H9 (cell line): ENCODE results near the gene KTN1. TPM values are rescaled to one million over a fixed set of nuclear protein-coding genes. Genes with fewer than 3 reads are reported as not detected.

Experiments used
- DNase-seq: peaks from one replicate; pipeline ENCODE4 v3.0.0-alpha.2; 2017
- H2AFZ ChIP-seq: one replicate; pipeline ENCODE4 v1.6.1; 2013; ENCODE audit warnings: mild to moderate bottlenecking, low read length, control low read depth, moderate library complexity
- H2AK5ac ChIP-seq: 2 replicates; pipeline ENCODE4 v1.6.1; 2013; ENCODE audit warnings: low read length, control low read depth, mixed read lengths; ENCODE audit not compliant: insufficient read length
- H2BK120ac ChIP-seq: one replicate; pipeline ENCODE4 v1.6.1; 2013; ENCODE audit warnings: low read depth, mild to moderate bottlenecking, low read length, control low read depth, inconsistent platforms; ENCODE audit not compliant: poor library complexity, severe bottlenecking
- H2BK12ac ChIP-seq: 2 replicates; pipeline ENCODE4 v1.6.1; 2013; ENCODE audit warnings: low read length, control low read depth, mixed read lengths, low read depth; ENCODE audit not compliant: insufficient read length
- H2BK15ac ChIP-seq: 2 replicates; pipeline ENCODE4 v1.6.1; 2013; ENCODE audit warnings: low read depth, low read length, control low read depth
- H2BK20ac ChIP-seq: one replicate; pipeline ENCODE4 v1.6.1; 2013; ENCODE audit warnings: low read depth, mild to moderate bottlenecking, low read length, control low read depth, inconsistent platforms; ENCODE audit not compliant: poor library complexity, severe bottlenecking
- H2BK5ac ChIP-seq: 2 replicates; pipeline ENCODE4 v1.6.1; 2013; ENCODE audit warnings: low read length, control low read depth, mixed read lengths; ENCODE audit not compliant: insufficient read length
- H3K14ac ChIP-seq: 2 replicates; pipeline ENCODE4 v1.6.1; 2013; ENCODE audit warnings: low read length, control low read depth; ENCODE audit not compliant: insufficient read depth
- H3K18ac ChIP-seq: 2 replicates; pipeline ENCODE4 v1.6.1; 2013; ENCODE audit warnings: low read depth, mild to moderate bottlenecking, mixed read lengths, low read length, control low read depth; ENCODE audit not compliant: insufficient read length
- H3K23ac ChIP-seq: 2 replicates; pipeline ENCODE4 v1.6.1; 2013; ENCODE audit warnings: low read length, control low read depth, mixed read lengths, low read depth; ENCODE audit not compliant: insufficient read length
- H3K23me2 ChIP-seq: 2 replicates; pipeline ENCODE4 v1.6.1; 2013; ENCODE audit warnings: low read depth, mild to moderate bottlenecking, mixed read lengths, low read length, control low read depth; ENCODE audit not compliant: insufficient read length, poor library complexity, severe bottlenecking
- H3K27ac ChIP-seq: 2 replicates; pipeline ENCODE4 v1.5.1; 2013; ENCODE audit warnings: low read length, control low read depth, mixed read lengths, low read depth; ENCODE audit not compliant: insufficient read length
- H3K27me3 ChIP-seq: 2 replicates; pipeline ENCODE4 v1.6.1; 2013; ENCODE audit warnings: low read length, control low read depth, inconsistent platforms; ENCODE audit not compliant: insufficient read depth
- H3K4ac ChIP-seq: 2 replicates; pipeline ENCODE4 v1.6.1; 2013; ENCODE audit warnings: low read depth, mild to moderate bottlenecking, control low read depth, inconsistent platforms, low read length, moderate library complexity
- H3K4me1 ChIP-seq: 2 replicates; pipeline ENCODE4 v1.6.1; 2013; ENCODE audit warnings: low read length, control low read depth, inconsistent platforms; ENCODE audit not compliant: insufficient read depth
- H3K4me2 ChIP-seq: 2 replicates; pipeline ENCODE4 v1.6.1; 2013; ENCODE audit warnings: low read length, control low read depth, mixed read lengths; ENCODE audit not compliant: insufficient read length, insufficient read depth
- H3K56ac ChIP-seq: 2 replicates; pipeline ENCODE4 v1.6.1; 2013; ENCODE audit warnings: low read depth, mild to moderate bottlenecking, mixed read lengths, low read length, control low read depth; ENCODE audit not compliant: insufficient read length
- H3K79me1 ChIP-seq: 2 replicates; pipeline ENCODE4 v1.6.1; 2013; ENCODE audit warnings: low read depth, mild to moderate bottlenecking, moderate library complexity, low read length, control low read depth, inconsistent platforms; ENCODE audit not compliant: insufficient read depth, poor library complexity, severe bottlenecking
- H3K79me2 ChIP-seq: 2 replicates; pipeline ENCODE4 v1.6.1; 2013; ENCODE audit warnings: low read length, control low read depth, inconsistent platforms; ENCODE audit not compliant: insufficient read depth
- H3K9ac ChIP-seq: 2 replicates; pipeline ENCODE4 v1.6.1; 2013; ENCODE audit warnings: low read length, control low read depth, mixed read lengths; ENCODE audit not compliant: insufficient read length; ENCODE audit errors: extremely low read depth
- H3K9me3 ChIP-seq: one replicate; pipeline ENCODE4 v1.6.1; 2013; ENCODE audit warnings: low read depth, low read length, inconsistent platforms; ENCODE audit not compliant: control insufficient read depth
- H3T11ph ChIP-seq: one replicate; pipeline ENCODE4 v1.6.1; 2013; ENCODE audit warnings: mild to moderate bottlenecking, low read length, control low read depth, inconsistent platforms
- H4K20me1 ChIP-seq: one replicate; pipeline ENCODE4 v1.6.1; 2013; ENCODE audit not compliant: control insufficient read depth, insufficient read length, insufficient read depth
- H4K5ac ChIP-seq: 2 replicates; pipeline ENCODE4 v1.6.1; 2013; ENCODE audit warnings: low read depth, mild to moderate bottlenecking, mixed read lengths, low read length, control low read depth; ENCODE audit not compliant: insufficient read length
- H4K8ac ChIP-seq: replicated peaks from 2 replicates; pipeline ENCODE4 v1.6.1; 2013; ENCODE audit warnings: low read length, control low read depth, mixed read lengths, low read depth; ENCODE audit not compliant: insufficient read length
- H4K91ac ChIP-seq: 2 replicates; pipeline ENCODE4 v1.6.1; 2013; ENCODE audit warnings: low read depth, mild to moderate bottlenecking, moderate library complexity, mixed read lengths, low read length, control low read depth; ENCODE audit not compliant: insufficient read length
- H3K27ac Mint-ChIP-seq, 3 experiments: 2 replicates in 2 of 3; 3 replicates in 1 of 3; pipeline ENCODE4 v1.8.0; 2020 to 2021; ENCODE audit warnings: mixed read lengths in 3 of 3, mild to moderate bottlenecking in 1 of 3, moderate library complexity in 1 of 3
- H3K27me3 Mint-ChIP-seq: 2 replicates; pipeline ENCODE4 v1.8.0; 2021; ENCODE audit warnings: low read depth, mild to moderate bottlenecking, moderate library complexity, mixed read lengths
- H3K36me3 Mint-ChIP-seq, 3 experiments: 2 replicates in 2 of 3; 3 replicates in 1 of 3; pipeline ENCODE4 v1.8.0; 2020 to 2021; ENCODE audit warnings: low read depth in 3 of 3, mixed read lengths in 3 of 3; ENCODE audit not compliant: insufficient read depth in 1 of 3
- H3K4me1 Mint-ChIP-seq, 2 experiments: 2 replicates each; pipeline ENCODE4 v1.8.0; 2020; ENCODE audit warnings: mixed read lengths in 2 of 2
- H3K4me3 Mint-ChIP-seq, 2 experiments: 2 replicates in 1 of 2; 3 replicates in 1 of 2; pipeline ENCODE4 v1.8.0; 2020 to 2021; ENCODE audit warnings: mild to moderate bottlenecking in 2 of 2, mixed read lengths in 2 of 2, moderate library complexity in 1 of 2
- H3K9me3 Mint-ChIP-seq, 2 experiments: 2 replicates in 1 of 2; 3 replicates in 1 of 2; pipeline ENCODE4 v1.8.0; 2020; ENCODE audit warnings: mild to moderate bottlenecking in 2 of 2, mixed read lengths in 2 of 2, moderate library complexity in 1 of 2
- WGBS: extraction: QIAGEN DNeasy Blood & Tissue Kit; methylation state at CpG from one replicate; pipeline ENCODE4 v1.1.7; 2013; ENCODE audit warnings: missing lambda C conversion rate, low lambda C conversion rate, mixed read lengths; ENCODE audit not compliant: insufficient read length; ENCODE audit errors: extremely low coverage; 5-methylcytosine and 5-hydroxymethylcytosine counted together
- total RNA-seq: library from RNA; stranded (reverse); gene quantifications from 2 replicates; pipeline ENCODE4 v1.2.1, GENCODE V29; 2021
- TF ChIP-seq, protein P1 (sequence below): fragments of 200-600 bp; sonication (generic); conservative IDR thresholded peaks from 3 replicates; pipeline ENCODE4 v1.8.0; 2021; ENCODE audit warnings: antibody characterized with exemption, mild to moderate bottlenecking

The KTN1 gene
- total RNA-seq, 1 experiment from 2014 or later: 128 TPM

DNA sequence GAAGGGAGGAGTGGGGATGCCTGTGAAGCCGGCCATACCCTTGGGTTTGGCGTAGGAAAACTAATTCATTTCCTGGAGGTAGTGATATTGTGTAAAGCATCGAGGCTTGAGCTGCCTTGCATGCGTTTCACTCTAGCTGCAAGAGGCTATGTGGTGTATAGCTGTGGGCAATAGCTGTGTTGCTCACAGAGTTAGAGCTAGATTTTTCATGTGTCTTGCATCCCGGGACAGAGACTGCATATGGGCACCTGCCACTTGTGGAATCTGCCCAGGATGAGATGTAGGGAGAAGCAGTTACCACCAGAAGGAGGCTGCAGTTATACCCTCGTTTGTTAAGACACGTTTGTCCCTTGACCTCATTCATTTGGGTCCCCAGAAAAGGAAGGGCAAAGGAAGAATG is 106.7 kb downstream of the KTN1 start:
- no peak overlapping the region for H2AFZ ChIP-seq
- H3K79me2 ChIP-seq: no peaks in the 10 kb centered on the region
- no peak overlapping the region for H3K4me2 ChIP-seq
- H4K91ac ChIP-seq: no peak overlapping the region
- peaks cover 6 to 31% (median 15%) of the 10 kb centered on the region in 3 experiments; a peak in 5 of 7 replicates for H3K36me3 Mint-ChIP-seq
- H2BK15ac ChIP-seq: no peak overlapping the region
- H3K4me1 ChIP-seq: 0 out of 2 replicates have a peak, but pooled peaks cover 4% of the 10 kb centered on the region
- H3K4me3 Mint-ChIP-seq: no peak overlapping the region
- no peak overlapping the region for H3T11ph ChIP-seq
- no peak overlapping the region for H3K14ac ChIP-seq
- H3K23ac ChIP-seq: no peak overlapping the region
- no peaks in the 10 kb centered on the region for H4K20me1 ChIP-seq
- no peak overlapping the region for H2BK120ac ChIP-seq
- no peaks in the 10 kb centered on the region for H3K9me3 ChIP-seq
- no peaks in the 10 kb centered on the region for H3K27me3 Mint-ChIP-seq
- no peak overlapping the region for H2BK20ac ChIP-seq
- H3K9me3 Mint-ChIP-seq: no peaks in the 10 kb centered on the region
- H3K56ac ChIP-seq: no peak overlapping the region
- DNase-seq: no peak
- H3K79me1 ChIP-seq: no peaks in the 10 kb centered on the region
- peaks cover 4 to 8% of the 10 kb centered on the region in 2 experiments for H3K4me1 Mint-ChIP-seq
- no peak overlapping the region for H4K5ac ChIP-seq
- TF ChIP-seq, protein P1, sequence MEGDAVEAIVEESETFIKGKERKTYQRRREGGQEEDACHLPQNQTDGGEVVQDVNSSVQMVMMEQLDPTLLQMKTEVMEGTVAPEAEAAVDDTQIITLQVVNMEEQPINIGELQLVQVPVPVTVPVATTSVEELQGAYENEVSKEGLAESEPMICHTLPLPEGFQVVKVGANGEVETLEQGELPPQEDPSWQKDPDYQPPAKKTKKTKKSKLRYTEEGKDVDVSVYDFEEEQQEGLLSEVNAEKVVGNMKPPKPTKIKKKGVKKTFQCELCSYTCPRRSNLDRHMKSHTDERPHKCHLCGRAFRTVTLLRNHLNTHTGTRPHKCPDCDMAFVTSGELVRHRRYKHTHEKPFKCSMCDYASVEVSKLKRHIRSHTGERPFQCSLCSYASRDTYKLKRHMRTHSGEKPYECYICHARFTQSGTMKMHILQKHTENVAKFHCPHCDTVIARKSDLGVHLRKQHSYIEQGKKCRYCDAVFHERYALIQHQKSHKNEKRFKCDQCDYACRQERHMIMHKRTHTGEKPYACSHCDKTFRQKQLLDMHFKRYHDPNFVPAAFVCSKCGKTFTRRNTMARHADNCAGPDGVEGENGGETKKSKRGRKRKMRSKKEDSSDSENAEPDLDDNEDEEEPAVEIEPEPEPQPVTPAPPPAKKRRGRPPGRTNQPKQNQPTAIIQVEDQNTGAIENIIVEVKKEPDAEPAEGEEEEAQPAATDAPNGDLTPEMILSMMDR: no peak
- no peak overlapping the region for H3K9ac ChIP-seq
- H3K27ac ChIP-seq: no peak overlapping the region
- no peaks in the 10 kb centered on the region for H3K23me2 ChIP-seq
- no peak overlapping the region for H3K4ac ChIP-seq
- H3K27ac Mint-ChIP-seq: no peak overlapping the region
- no CpG with 5 or more reads among the region's 7 CpGs for WGBS
- H3K18ac ChIP-seq: no peak overlapping the region
- H2BK12ac ChIP-seq: no peak overlapping the region
- H2BK5ac ChIP-seq: no peak overlapping the region
- no peak overlapping the region for H4K8ac ChIP-seq
- no peaks in the 10 kb centered on the region for H3K27me3 ChIP-seq
- H2AK5ac ChIP-seq: no peak overlapping the region
